HepG2 (cell line): ENCODE measurements around the gene ZNF606. TPM values are rescaled to one million over a fixed set of nuclear protein-coding genes. Genes with fewer than 3 reads are reported as not detected.

ENCODE experiments used
- ATAC-seq: fragments of 200-7000 bp; cut with Tn5 transposase; 3 replicates; pipeline ENCODE4 v1.9.1; 2020; ENCODE audit warnings: mild to moderate bottlenecking, moderate library complexity
- BruUV-seq: library from RNA; stranded (reverse); fragments of 400-500 nt; replicated peaks from 2 replicates; lab custom pipeline; 2021; lab: Mats Ljungman, UMichigan
- CTCF ChIA-PET: fragments of 300-600 bp; formaldehyde crosslinking; extraction: SDS; loops from one replicate; lab custom pipeline; 2021; ENCODE audit warnings: low total read pairs, inconsistent platforms, low intra/inter-chr PET ratio; lab: Yijun Ruan, JAX
- POLR2A ChIA-PET: fragments of 350-600 bp; sonication (Branson Sonifier 250); formaldehyde crosslinking; loops from one replicate; lab custom pipeline; 2020; ENCODE audit warnings: antibody characterized with exemption, inconsistent platforms; lab: Yijun Ruan, JAX
- DNase-seq: peaks from one replicate; pipeline ENCODE4 v3.0.0-alpha.2; 2015; ENCODE audit warnings: low spot score
- FAIRE-seq: peaks from 3 replicates; lab custom pipeline; 2011; peaks lifted over from hg19 to GRCh38; lab: Jason Lieb, UNC
- H2AFZ ChIP-seq: one replicate; pipeline ENCODE4 v1.6.1; 2011; ENCODE audit warnings: low read length, inconsistent platforms
- H3K27ac ChIP-seq: fragments of 300-600 bp; 3 replicates; pipeline ENCODE4 v1.8.0; 2011; ENCODE audit warnings: mixed run types, mild to moderate bottlenecking, mixed read lengths, low read length, inconsistent platforms; ENCODE audit not compliant: insufficient read depth; ENCODE audit errors: extremely low read length
- H3K27me3 ChIP-seq, 2 experiments: fragments of 200-600 bp in 1 of 2; 2 replicates in 1 of 2; 3 replicates in 1 of 2; pipeline versions ENCODE4 v1.6.0 to v1.8.0; 2011; ENCODE audit warnings: low read length in 2 of 2, mild to moderate bottlenecking in 2 of 2, moderate library complexity in 2 of 2, inconsistent platforms in 1 of 2; ENCODE audit not compliant: insufficient read depth in 2 of 2, control insufficient read depth in 1 of 2
- H3K36me3 ChIP-seq, 2 experiments: fragments of 200-600 bp in 1 of 2; replicated peaks in 1 of 2; 2 replicates in 1 of 2; 3 replicates in 1 of 2; pipeline versions ENCODE4 v1.5.1 to v1.8.0; 2011; ENCODE audit warnings: low read length in 2 of 2, inconsistent platforms in 1 of 2; ENCODE audit not compliant: insufficient read depth in 2 of 2, control insufficient read depth in 1 of 2
- H3K4me1 ChIP-seq: 2 replicates; pipeline ENCODE4 v1.5.1; 2012; ENCODE audit warnings: low read length, inconsistent platforms; ENCODE audit not compliant: insufficient read depth
- H3K4me2 ChIP-seq: 2 replicates; pipeline ENCODE4 v1.6.0; 2011; ENCODE audit warnings: low read depth, low read length, inconsistent platforms
- H3K4me3 ChIP-seq, 3 experiments: fragments of 200-600 bp in 1 of 3; sonication (generic), shearing (Covaris generic) in 1 of 3; replicated peaks in 1 of 3; 2 replicates each; pipeline ENCODE4 v1.5.1; 2011 to 2016; ENCODE audit warnings: low read length in 3 of 3, inconsistent platforms in 2 of 3, low read depth in 2 of 3, mild to moderate bottlenecking in 2 of 3, control low read depth in 1 of 3, mixed read lengths in 1 of 3; ENCODE audit not compliant: insufficient read depth in 1 of 3
- H3K79me2 ChIP-seq: one replicate; pipeline ENCODE4 v1.6.1; 2011; ENCODE audit warnings: low read length, inconsistent platforms; ENCODE audit not compliant: insufficient read depth
- H3K9ac ChIP-seq: 2 replicates; pipeline ENCODE4 v1.6.0; 2011; ENCODE audit warnings: mild to moderate bottlenecking, low read depth, low read length, inconsistent platforms; ENCODE audit not compliant: insufficient read depth
- H3K9me3 ChIP-seq: 2 replicates; pipeline ENCODE4 v1.5.1; 2012; ENCODE audit warnings: mild to moderate bottlenecking, low read length
- H4K20me1 ChIP-seq: 2 replicates; pipeline ENCODE4 v1.6.0; 2011; ENCODE audit warnings: inconsistent platforms, mild to moderate bottlenecking, low read length, moderate library complexity; ENCODE audit not compliant: insufficient read depth
- ESRRA ChIP-seq: sonication (generic); formaldehyde crosslinking; IDR thresholded peaks from 2 replicates; pipeline ENCODE4 v1.5.1; 2020; ENCODE audit warnings: mild to moderate bottlenecking, low read depth, missing genetic modification reagents
- ETS1 ChIP-seq: sonication (generic); formaldehyde crosslinking; IDR thresholded peaks from 2 replicates; pipeline ENCODE4 v1.4.0; 2020; ENCODE audit warnings: missing genetic modification reagents
- HDAC1 ChIP-seq: sonication (generic); formaldehyde crosslinking; IDR thresholded peaks from 2 replicates; pipeline ENCODE4 v1.5.1; 2020; ENCODE audit warnings: mild to moderate bottlenecking, missing genetic modification reagents
- HDAC2 ChIP-seq: sonication (generic); formaldehyde crosslinking; IDR thresholded peaks from 2 replicates; pipeline ENCODE4 v1.4.0; 2020; ENCODE audit warnings: missing genetic modification reagents
- HIVEP1 ChIP-seq: sonication (generic); formaldehyde crosslinking; IDR thresholded peaks from 2 replicates; pipeline ENCODE4 v1.4.0; 2020; ENCODE audit warnings: mild to moderate bottlenecking, missing genetic modification reagents
- HOXA7 ChIP-seq: sonication (generic); formaldehyde crosslinking; IDR thresholded peaks from 2 replicates; pipeline ENCODE4 v1.8.1; 2022; ENCODE audit warnings: mild to moderate bottlenecking, missing genetic modification reagents, moderate library complexity
- KLF11 ChIP-seq: IDR thresholded peaks from 2 replicates; pipeline ENCODE4 v1.6.1; 2016; ENCODE audit warnings: missing compliant biosample characterization
- MED13 ChIP-seq: sonication (generic); formaldehyde crosslinking; IDR thresholded peaks from 2 replicates; pipeline ENCODE4 v1.5.0; 2020; ENCODE audit warnings: missing genetic modification reagents
- SRSF1 ChIP-seq: fragments of 200-400 bp; formaldehyde crosslinking; optimal IDR thresholded peaks from 2 replicates; pipeline ENCODE3; 2017; ENCODE audit warnings: mild to moderate bottlenecking, low read depth, low read length, moderate library complexity
- SRY ChIP-seq: sonication (generic); formaldehyde crosslinking; IDR thresholded peaks from 2 replicates; pipeline ENCODE4 v1.8.0; 2022; ENCODE audit warnings: mild to moderate bottlenecking, missing genetic modification reagents
- TFDP2 ChIP-seq: sonication (generic); formaldehyde crosslinking; IDR thresholded peaks from 2 replicates; pipeline ENCODE4 v1.4.0; 2020; ENCODE audit warnings: missing genetic modification reagents
- TIGD3 ChIP-seq: sonication (generic); formaldehyde crosslinking; IDR thresholded peaks from 2 replicates; pipeline ENCODE4 v1.5.1; 2020; ENCODE audit warnings: mild to moderate bottlenecking, missing genetic modification reagents, borderline replicate concordance
- YY1 ChIP-seq: IDR thresholded peaks from 2 replicates; pipeline ENCODE4 v1.6.1; 2011; ENCODE audit warnings: low read length, low read depth, moderate library complexity, mild to moderate bottlenecking; ENCODE audit not compliant: insufficient read depth, insufficient replicate concordance
- ZFP1 ChIP-seq: IDR thresholded peaks from 2 replicates; pipeline ENCODE4 v1.6.1; 2016
- ZNF136 ChIP-seq: sonication (generic); formaldehyde crosslinking; IDR thresholded peaks from 2 replicates; pipeline ENCODE4 v1.8.1; 2022; ENCODE audit warnings: low read depth, mild to moderate bottlenecking, moderate library complexity, missing genetic modification reagents
- ZNF20 ChIP-seq: sonication (generic); formaldehyde crosslinking; IDR thresholded peaks from 2 replicates; pipeline ENCODE4 v1.4.0; 2020; ENCODE audit warnings: mild to moderate bottlenecking, moderate library complexity, missing genetic modification reagents
- ZNF234 ChIP-seq: sonication (generic); formaldehyde crosslinking; conservative IDR thresholded peaks from 2 replicates; pipeline ENCODE4 v1.5.1; 2020; ENCODE audit warnings: mild to moderate bottlenecking, missing genetic modification reagents
- ZNF34 ChIP-seq: sonication (generic); formaldehyde crosslinking; IDR thresholded peaks from 2 replicates; pipeline ENCODE4 v1.4.0; 2020; ENCODE audit warnings: mild to moderate bottlenecking, missing genetic modification reagents, borderline replicate concordance
- ZNF350 ChIP-seq: sonication (generic); formaldehyde crosslinking; IDR thresholded peaks from 2 replicates; pipeline ENCODE4 v1.4.0; 2020; ENCODE audit warnings: mild to moderate bottlenecking, low read depth, missing genetic modification reagents, borderline replicate concordance
- ZNF570 ChIP-seq: sonication (generic); formaldehyde crosslinking; IDR thresholded peaks from 2 replicates; pipeline ENCODE4 v1.4.0; 2020; ENCODE audit warnings: mild to moderate bottlenecking, missing genetic modification reagents, borderline replicate concordance
- WGBS: methylation state at CpG from one replicate; pipeline ENCODE4 v1.1.6; 2017; ENCODE audit warnings: low lambda C conversion rate; 5-methylcytosine and 5-hydroxymethylcytosine counted together
- in situ Hi-C: cut with HindIII; loops from 2 replicates; pipeline ENCODE4 v1.10.0; 2017; ENCODE audit warnings: low pct_unique_long_range_greater_than_20kb; ENCODE audit not compliant: extremely low pct_ligation_motif_present
- intact Hi-C: fragments of 100-400 bp; cut with micrococcal nuclease; formaldehyde crosslinking; loops from one replicate; pipeline ENCODE4 v1.10.0; 2022; ENCODE audit not compliant: unreplicated experiment
- polyA plus RNA-seq, 8 experiments: library from polyadenylated mRNA; depleted of rRNA in 3 of 8; stranded (reverse) in 7 of 8; unstranded in 1 of 8; fragments of >200 nt; fragmentation: Illumina TruSeq in 4 of 8; extraction: Trizol in 4 of 8; gene quantifications; 2 replicates each; pipeline versions ENCODE4 v1.2.1 to v1.2.3, GENCODE V29; 2011 to 2016; ENCODE audit warnings: low read depth in 4 of 8, missing spikeins in 1 of 8, mixed read lengths in 1 of 8; ENCODE audit not compliant: insufficient read depth in 1 of 8
- total RNA-seq, 5 experiments: library from RNA; depleted of rRNA; stranded (reverse); fragments of >200 nt; fragmentation: Illumina TruSeq; extraction: Trizol; gene quantifications; 2 replicates each; pipeline ENCODE4 v1.2.3, GENCODE V29; 2016; ENCODE audit warnings: low read depth in 1 of 5

ZNF606 gene
- total and polyA plus RNA-seq, 2 of the 13 experiments (the other 11 are each of a cell fraction or from before 2014, with no cell fraction given), result 4.2 to 14.8 TPM

GRCh38 chr19:58034477-58034793, 31.8 kb upstream of the ZNF606 start:
- Histone ChIP-seq H3K4me2 (no peak overlapping the region), H2AFZ (no peak overlapping the region), H4K20me1 (no peaks in the 10 kb centered on the region), H3K36me3 (no peaks in the 10 kb centered on the region), H3K27ac (no peak overlapping the region), H3K9ac (no peak overlapping the region), H3K4me1 (peaks cover 8% of the 10 kb centered on the region; the same call in 1 of the 2 replicates), H3K79me2 (no peaks in the 10 kb centered on the region), H3K4me3 (no peak overlapping the region), H3K27me3 (no peaks in the 10 kb centered on the region), H3K9me3 (peaks cover 24% of the 10 kb centered on the region)
- CTCF ChIA-PET, result no interaction called here
- in situ Hi-C loops (no loop called here), intact Hi-C loops (no loop called here)
- POLR2A ChIA-PET, result no interaction called here
- ATAC-seq (no peak), DNase-seq (no peak), FAIRE-seq (no peak)
- WGBS, result 60% methylated on average over 20 of the region's 20 CpGs
- BruUV-seq, result no TSS peak
- no peak for TF ChIP-seq TIGD3
- TF ChIP-seq ZFP1 (CRISPR knock-in tag), result no peak
- TF ChIP-seq MED13 (CRISPR knock-in tag), result no peak
- no peak for TF ChIP-seq ZNF570 (CRISPR knock-in tag)
- TF ChIP-seq SRSF1, result no peak
- TF ChIP-seq HDAC2 (CRISPR knock-in tag), result no peak
- no peak for TF ChIP-seq ZNF136 (CRISPR knock-in tag)
- TF ChIP-seq ZNF234 (CRISPR knock-in tag), result no peak
- no peak for TF ChIP-seq HOXA7 (CRISPR knock-in tag)
- no peak for TF ChIP-seq ZNF34 (CRISPR knock-in tag)
- no peak for TF ChIP-seq YY1
- TF ChIP-seq KLF11 (CRISPR knock-in tag), result no peak
- TF ChIP-seq ETS1 (CRISPR knock-in tag), result no peak
- TF ChIP-seq ZNF350, result no peak
- no peak for TF ChIP-seq SRY (CRISPR knock-in tag)
- no peak for TF ChIP-seq ESRRA (CRISPR knock-in tag)
- TF ChIP-seq HDAC1 (CRISPR knock-in tag), result no peak
- no peak for TF ChIP-seq ZNF20 (CRISPR knock-in tag)
- TF ChIP-seq HIVEP1 (CRISPR knock-in tag), result no peak
- no peak for TF ChIP-seq TFDP2 (CRISPR knock-in tag)
- TF ChIP-seq, all 625 proteins: peak for 0
